GM23248 (cell line): Measurements from ENCODE around the gene SMARCD1. TPM values are rescaled to one million over a fixed set of nuclear protein-coding genes. Genes with fewer than 3 reads are reported as not detected.
"Not testable (repeated sequence)": the region's sequence is repeated elsewhere in the genome, so short reads cannot be mapped to it uniquely, and the experiment has no call there.

Experiments used
- DNase-seq: peaks from one replicate; pipeline ENCODE4 v3.0.0-alpha.2; 2015
- H2AFZ ChIP-seq: fragments of 200-600 bp; sonication (generic); 2 replicates; pipeline ENCODE4 v1.6.1; 2016; ENCODE audit warnings: antibody characterized with exemption
- H3F3A ChIP-seq: fragments of 200-600 bp; sonication (generic); 2 replicates; pipeline ENCODE4 v1.6.1; 2016; ENCODE audit warnings: mild to moderate bottlenecking, antibody characterized with exemption, mixed run types; ENCODE audit not compliant: insufficient read depth
- H3K27ac ChIP-seq: fragments of 200-600 bp; sonication (generic); 2 replicates; pipeline ENCODE4 v1.5.1; 2016; ENCODE audit warnings: mild to moderate bottlenecking
- H3K27me3 ChIP-seq: fragments of 200-600 bp; sonication (generic); replicated peaks from 2 replicates; pipeline ENCODE4 v1.6.1; 2016; ENCODE audit warnings: mild to moderate bottlenecking; ENCODE audit not compliant: insufficient read depth
- H3K36me3 ChIP-seq: fragments of 200-600 bp; sonication (generic); 2 replicates; pipeline ENCODE4 v1.6.1; 2016; ENCODE audit warnings: low read depth, mild to moderate bottlenecking
- H3K4me1 ChIP-seq: fragments of 200-600 bp; sonication (generic); 2 replicates; pipeline ENCODE4 v1.6.1; 2016; ENCODE audit warnings: mild to moderate bottlenecking; ENCODE audit not compliant: insufficient read depth
- H3K4me2 ChIP-seq: fragments of 200-600 bp; sonication (generic); one replicate; pipeline ENCODE4 v1.6.1; 2016; ENCODE audit warnings: mild to moderate bottlenecking; ENCODE audit not compliant: unreplicated experiment
- H3K4me3 ChIP-seq: fragments of 200-600 bp; sonication (generic); 2 replicates; pipeline ENCODE4 v1.5.1; 2016; ENCODE audit warnings: mild to moderate bottlenecking
- H3K79me2 ChIP-seq: fragments of 200-600 bp; sonication (generic); 2 replicates; pipeline ENCODE4 v1.6.1; 2016; ENCODE audit warnings: mild to moderate bottlenecking; ENCODE audit not compliant: insufficient read depth
- H3K9ac ChIP-seq: fragments of 200-600 bp; sonication (generic); 2 replicates; pipeline ENCODE4 v1.6.1; 2016; ENCODE audit warnings: mild to moderate bottlenecking
- H3K9me2 ChIP-seq: fragments of 200-600 bp; sonication (generic); 2 replicates; pipeline ENCODE4 v1.6.1; 2016; ENCODE audit warnings: mixed run types, mild to moderate bottlenecking, moderate library complexity; ENCODE audit not compliant: insufficient read depth
- H3K9me3 ChIP-seq: fragments of 200-600 bp; sonication (generic); one replicate; pipeline ENCODE4 v1.6.1; 2017; ENCODE audit warnings: low read depth
- H4K20me1 ChIP-seq: fragments of 200-600 bp; sonication (generic); 2 replicates; pipeline ENCODE4 v1.6.0; 2016; ENCODE audit not compliant: insufficient read depth
- EZH2 ChIP-seq: fragments of 200-600 bp; sonication (generic); IDR thresholded peaks from 2 replicates; pipeline ENCODE4 v1.6.1; 2018; ENCODE audit warnings: antibody characterized with exemption, mild to moderate bottlenecking; ENCODE audit not compliant: insufficient read depth, poor library complexity, severe bottlenecking
- EZH2phosphoT487 ChIP-seq: fragments of 200-600 bp; sonication (generic); IDR thresholded peaks from 2 replicates; pipeline ENCODE4 v1.6.1; 2018; ENCODE audit warnings: antibody characterized with exemption, moderate library complexity, mild to moderate bottlenecking, low read depth; ENCODE audit not compliant: insufficient read depth
- WGBS, 2 experiments: methylation state at CpG; one replicate each; pipeline ENCODE4 v1.1.6; 2015 to 2017; ENCODE audit warnings: low lambda C conversion rate in 2 of 2, low coverage in 1 of 2; ENCODE audit errors: missing lambda C conversion rate in 2 of 2; 5-methylcytosine and 5-hydroxymethylcytosine counted together
- in situ Hi-C: fragments of 300-500 bp; cut with MboI; formaldehyde crosslinking; loops from 2 replicates; pipeline ENCODE4 v1.15.0; 2020
- polyA plus RNA-seq: library from polyadenylated mRNA; unstranded; fragments of >200 nt; fragmentation: Nextera tagmentation; extraction: Ambion mirVana; gene quantifications from 2 replicates; pipeline ENCODE4 v1.2.1, GENCODE V29; 2016
- total RNA-seq: library from RNA; depleted of rRNA; stranded (reverse); fragments of >200 nt; shearing (Covaris generic); gene quantifications from 2 replicates; pipeline ENCODE4 v1.2.3, GENCODE V29; 2014

Gene SMARCD1
- total and polyA plus RNA-seq, 2 experiments from 2014 or later: 6.4 to 41.9 TPM

GRCh38 chr12:50132505-50133135, 47.5 kb downstream of the SMARCD1 start:
- H3F3A ChIP-seq: peaks cover 42% of the 10 kb centered on the region
- H3K4me1 ChIP-seq: peaks cover 8% of the 10 kb centered on the region; the same call in 1 of the 2 replicates
- no peaks in the 10 kb centered on the region for H3K9me3 ChIP-seq
- no peak overlapping the region for H3K27ac ChIP-seq
- H3K4me3 ChIP-seq: no peak overlapping the region
- peak; percentile 59 for DNase-seq
- no peak overlapping the region for H2AFZ ChIP-seq
- no peaks in the 10 kb centered on the region for H3K27me3 ChIP-seq
- 53 to 54% methylated on average over 2 of the region's 2 CpGs for whole genome bisulfite sequencing, 2 experiments
- H3K4me2 ChIP-seq: no peak overlapping the region
- H3K79me2 ChIP-seq: 0 out of 2 replicates have a peak, but pooled peaks cover 7% of the 10 kb centered on the region
- no peaks in the 10 kb centered on the region for H3K9me2 ChIP-seq
- peaks cover 48% of the 10 kb centered on the region for H3K36me3 ChIP-seq
- in situ Hi-C loops: no loop called here
- no peaks in the 10 kb centered on the region for H4K20me1 ChIP-seq
- H3K9ac ChIP-seq: no peak overlapping the region
- TF ChIP-seq EZH2phosphoT487: no peak
- TF ChIP-seq EZH2: no peak

DNA sequence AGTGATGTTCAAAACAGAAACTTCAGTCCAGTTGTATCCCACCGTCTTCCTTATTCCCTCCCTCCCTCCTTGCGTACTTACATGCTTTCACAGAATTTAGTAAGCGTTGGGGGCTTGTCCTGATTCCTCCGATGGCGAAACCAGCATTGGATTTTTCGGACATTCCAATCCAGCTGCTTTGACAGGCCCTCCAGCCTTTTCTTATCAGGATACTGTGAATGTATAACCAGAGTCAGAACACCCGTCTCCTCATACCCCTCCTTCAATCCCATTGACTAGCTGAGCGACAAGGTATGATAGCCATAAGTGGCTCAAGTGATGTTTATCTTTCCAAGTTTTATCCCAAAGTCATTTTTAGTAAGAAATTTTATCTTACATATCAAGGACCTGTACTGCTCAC, 57.9 kb downstream of the SMARCD1 start:
- in situ Hi-C loops: no loop called here
- Histone ChIP-seq H3K9ac (no peak overlapping the region), H3K27me3 (no peaks in the 10 kb centered on the region), H3K27ac (no peak overlapping the region), H3K4me1 (no peaks in the 10 kb centered on the region), H2AFZ (no peak overlapping the region), H3K9me2 (no peaks in the 10 kb centered on the region), H3K79me2 (peaks cover 75% of the 10 kb centered on the region), H3K36me3 (peaks cover 35% of the 10 kb centered on the region), H3K9me3 (no peaks in the 10 kb centered on the region), H3K4me3 (no peak overlapping the region), H3K4me2 (no peak overlapping the region), H3F3A (peaks cover 4% of the 10 kb centered on the region; the same call in 1 of the 2 replicates), H4K20me1 (0 out of 2 replicates have a peak, but pooled peaks cover 5% of the 10 kb centered on the region)
- no peak for DNase-seq
- TF ChIP-seq EZH2: no peak
- TF ChIP-seq EZH2phosphoT487: no peak
- WGBS, 2 experiments: 92 to 93% methylated on average over 8 of the region's 8 CpGs

DNA sequence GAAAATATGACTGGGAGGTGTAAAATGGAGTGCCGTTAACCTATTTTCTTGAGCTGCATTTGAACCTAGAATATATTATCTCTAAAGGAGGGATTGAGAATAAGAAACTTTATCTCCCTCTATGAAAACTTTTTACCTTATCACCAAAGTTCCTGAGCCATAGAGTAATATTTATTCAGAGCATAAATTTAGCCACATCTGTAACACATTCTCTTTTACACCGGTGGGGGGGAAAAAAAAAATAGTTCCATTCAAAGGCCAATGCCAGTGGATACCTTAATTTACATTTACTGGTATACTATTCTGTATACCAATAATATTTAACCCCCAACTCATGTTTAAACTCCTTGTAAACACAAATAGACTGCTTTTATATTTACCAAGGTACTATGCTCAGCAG, 60.3 kb downstream of the SMARCD1 start:
- 77 to 82% methylated on average over 2 of the region's 2 CpGs for WGBS, 2 experiments
- no peak for DNase-seq
- no peak for TF ChIP-seq EZH2phosphoT487
- no peak for TF ChIP-seq EZH2

DNA sequence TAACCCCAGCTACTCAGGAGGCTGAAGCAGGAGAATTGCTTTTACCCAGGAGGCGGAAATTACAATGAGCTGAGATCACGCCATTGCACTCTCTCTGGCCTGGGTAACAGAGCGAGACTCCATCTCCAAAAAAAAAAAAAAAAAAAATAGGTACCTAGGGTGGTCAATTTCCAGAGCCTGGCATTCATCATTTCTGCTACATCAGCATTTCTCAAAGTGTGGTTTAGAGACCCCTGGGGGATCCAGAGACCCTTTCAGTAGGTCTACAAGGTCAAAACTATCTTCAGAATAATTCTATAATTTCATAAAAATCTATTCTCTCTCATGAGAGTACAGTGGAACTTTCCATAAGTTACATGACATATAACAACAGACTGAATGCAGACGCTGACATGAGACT, 62.1 kb downstream of the SMARCD1 start:
- peaks cover 6% of the 10 kb centered on the region; the same call in 1 of the 2 replicates for H3K36me3 ChIP-seq
- 95 to 99% methylated on average over 4 of the region's 4 CpGs for WGBS, 2 experiments
- no peak for DNase-seq
- H3K27me3 ChIP-seq: no peaks in the 10 kb centered on the region
- peaks cover 8% of the 10 kb centered on the region; the same call in 1 of the 2 replicates for H4K20me1 ChIP-seq
- in situ Hi-C loops: no loop called here
- H3K27ac ChIP-seq: no peak overlapping the region
- peaks cover 9% of the 10 kb centered on the region for H3K4me1 ChIP-seq
- peaks cover 97% of the 10 kb centered on the region for H3K79me2 ChIP-seq
- H3K9ac ChIP-seq: no peak overlapping the region
- no peak overlapping the region for H2AFZ ChIP-seq
- no peaks in the 10 kb centered on the region for H3K9me2 ChIP-seq
- H3F3A ChIP-seq: peaks cover 13% of the 10 kb centered on the region; the same call in 1 of the 2 replicates
- H3K4me3 ChIP-seq: no peak overlapping the region
- TF ChIP-seq EZH2phosphoT487 (no peak), EZH2 (no peak)
- H3K9me3 ChIP-seq: no peaks in the 10 kb centered on the region
- no peak overlapping the region for H3K4me2 ChIP-seq

More for the DNA sequence above, 60.3 kb downstream of the SMARCD1 start:
- Histone ChIP-seq H3K9ac (no peak overlapping the region), H4K20me1 (peaks cover 8% of the 10 kb centered on the region; the same call in 1 of the 2 replicates), H3K27me3 (no peaks in the 10 kb centered on the region), H3K36me3 (peaks cover 17% of the 10 kb centered on the region), H3K27ac (no peak overlapping the region), H3K4me1 (no peaks in the 10 kb centered on the region), H3K79me2 (peaks cover 84% of the 10 kb centered on the region), H3K9me2 (no peaks in the 10 kb centered on the region), H2AFZ (no peak overlapping the region), H3F3A (peaks cover 1% of the 10 kb centered on the region; the same call in 1 of the 2 replicates), H3K4me2 (no peak overlapping the region), H3K9me3 (no peaks in the 10 kb centered on the region), H3K4me3 (no peak overlapping the region)
- in situ Hi-C loops: no loop called here

GRCh38 chr12:50148011-50148410, 62.9 kb downstream of the SMARCD1 start:
- H4K20me1 ChIP-seq, H3K27me3 ChIP-seq: not testable (repeated sequence)

More at GRCh38 chr12:50148011-50148410, 62.9 kb downstream of the SMARCD1 start:
- H3K9me2 ChIP-seq, H2AFZ ChIP-seq, H3K27ac ChIP-seq, H3K9ac ChIP-seq, H3K4me2 ChIP-seq, DNase-seq, in situ Hi-C loops, H3K4me3 ChIP-seq, H3K36me3 ChIP-seq, H3K4me1 ChIP-seq, H3K9me3 ChIP-seq: not testable (repeated sequence)
- 100% methylated on average over 6 of the region's 6 CpGs for WGBS, 2 experiments
- H3F3A ChIP-seq: peaks cover 13% of the 10 kb centered on the region; the same call in 1 of the 2 replicates
- H3K79me2 ChIP-seq: peaks cover 98% of the 10 kb centered on the region
